Mesothelial cell of epicardium (in vitro differentiated cells): ENCODE results near the gene RAB31. TPM values are rescaled to one million over a fixed set of nuclear protein-coding genes. Genes with fewer than 3 reads are reported as not detected.
"Not testable (repeated sequence)": the region's sequence is repeated elsewhere in the genome, so short reads cannot be mapped to it uniquely, and the experiment has no call there.

Experiments used
- DNase-seq, 2 experiments: peaks; one replicate each; pipeline ENCODE4 v3.0.0; 2021; ENCODE audit warnings: low spot score in 2 of 2; ENCODE audit not compliant: unreplicated experiment in 2 of 2
- H3K27ac Mint-ChIP-seq: 2 replicates; pipeline ENCODE4 v1.8.0; 2021; ENCODE audit warnings: mixed read lengths
- H3K27me3 Mint-ChIP-seq: 2 replicates; pipeline ENCODE4 v1.8.0; 2021; ENCODE audit warnings: low read depth, mixed read lengths
- H3K36me3 Mint-ChIP-seq: 2 replicates; pipeline ENCODE4 v1.8.0; 2021; ENCODE audit warnings: mixed read lengths
- H3K4me1 Mint-ChIP-seq: 2 replicates; pipeline ENCODE4 v1.8.0; 2021; ENCODE audit warnings: mixed read lengths
- H3K4me3 Mint-ChIP-seq: 2 replicates; pipeline ENCODE4 v1.8.0; 2021; ENCODE audit warnings: mild to moderate bottlenecking, moderate library complexity, mixed read lengths
- H3K9me3 Mint-ChIP-seq: 2 replicates; pipeline ENCODE4 v1.8.0; 2021; ENCODE audit warnings: mixed read lengths
- CTCF ChIP-seq: fragments of 200-600 bp; sonication (generic); IDR thresholded peaks from one replicate; pipeline ENCODE4 v1.5.0; 2021; ENCODE audit warnings: antibody characterized with exemption; ENCODE audit not compliant: unreplicated experiment
- total RNA-seq: library from RNA; stranded (reverse); gene quantifications from 3 replicates; pipeline ENCODE4 v1.2.1, GENCODE V29; 2021

The RAB31 gene
- total RNA-seq, 1 donor from 2014 or later, result 21.8 TPM

- no peaks in the 10 kb centered on the region for H3K36me3 Mint-ChIP-seq
- no peak for TF ChIP-seq CTCF
- peaks cover 10% of the 10 kb centered on the region for H3K4me1 Mint-ChIP-seq
- no peak for DNase-seq
- H3K4me3 Mint-ChIP-seq, result no peak overlapping the region
- peaks cover 2% of the 10 kb centered on the region for H3K27me3 Mint-ChIP-seq
- no peaks in the 10 kb centered on the region for H3K9me3 Mint-ChIP-seq
- no peak overlapping the region for H3K27ac Mint-ChIP-seq
Observed at GRCh38 chr18:9898792-9899549, 190.9 kb downstream of the RAB31 start.

- H3K27me3 Mint-ChIP-seq, H3K4me1 Mint-ChIP-seq, H3K4me3 Mint-ChIP-seq, DNase-seq, H3K36me3 Mint-ChIP-seq, H3K9me3 Mint-ChIP-seq, H3K27ac Mint-ChIP-seq: not testable (repeated sequence)
Observed at GRCh38 chr18:9899550-9899930, 191.4 kb downstream of the RAB31 start.

GRCh38 chr18:9900699-9901098, 192.6 kb downstream of the RAB31 start:
- Mint-ChIP-seq H3K36me3 (no peaks in the 10 kb centered on the region), H3K9me3 (no peaks in the 10 kb centered on the region), H3K27me3 (peaks cover 2% of the 10 kb centered on the region), H3K27ac (no peak overlapping the region), H3K4me3 (no peak overlapping the region), H3K4me1 (peaks cover 16% of the 10 kb centered on the region)
- no peak for DNase-seq
- TF ChIP-seq CTCF, result no peak

GRCh38 chr18:9901377-9901776, 193.3 kb downstream of the RAB31 start:
- Mint-ChIP-seq H3K9me3 (no peaks in the 10 kb centered on the region), H3K36me3 (no peaks in the 10 kb centered on the region), H3K27me3 (peaks cover 2% of the 10 kb centered on the region), H3K4me3 (no peak overlapping the region), H3K27ac (no peak overlapping the region), H3K4me1 (peaks cover 20% of the 10 kb centered on the region)
- DNase-seq, result no peak
- TF ChIP-seq CTCF, result no peak

- H3K27ac Mint-ChIP-seq, H3K9me3 Mint-ChIP-seq, H3K4me3 Mint-ChIP-seq, H3K27me3 Mint-ChIP-seq, H3K36me3 Mint-ChIP-seq, DNase-seq: not testable (repeated sequence)
- H3K4me1 Mint-ChIP-seq, result peaks cover 20% of the 10 kb centered on the region
Observed at GRCh38 chr18:9902264-9902663, 194.2 kb downstream of the RAB31 start.

GRCh38 chr18:9902832-9903231, 194.7 kb downstream of the RAB31 start:
- DNase-seq, result no peak
- Mint-ChIP-seq H3K27me3 (peaks cover 2% of the 10 kb centered on the region), H3K4me1 (peaks cover 20% of the 10 kb centered on the region), H3K9me3 (no peaks in the 10 kb centered on the region), H3K27ac (no peak overlapping the region), H3K4me3 (no peak overlapping the region), H3K36me3 (no peaks in the 10 kb centered on the region)
- TF ChIP-seq CTCF, result no peak
